ENCODE results near the gene NFIB. TPM values are rescaled to one million over a fixed set of nuclear protein-coding genes. Genes with fewer than 3 reads are reported as not detected.
A peak's percentile ranks its signal among the peaks of the same experiment; 100 is the strongest.

The NFIB gene
- total and polyA plus RNA-seq, 2 of the 4 experiments (the other 2 are of a cell fraction): 1.4 to 2.0 TPM

GRCh38 chr9:14281876-14282275, 32.1 kb downstream of the NFIB start:
- no peak overlapping the region for H3K18ac ChIP-seq (ENCODE audit: low read depth, low read length)
- H3K4me3 ChIP-seq (ENCODE audit: insufficient read depth, low read depth, low read length): no peak overlapping the region
- no peak overlapping the region for H4K91ac ChIP-seq (ENCODE audit: insufficient read depth, low read depth, low read length)
- CTCF ChIA-PET: interaction anchor here (0.6 kb wide), 1 partner anchor 546 kb away, joined by 4 read pairs; no protein-coding TSS in a partner anchor
- H3K4me1 ChIP-seq (ENCODE audit: control insufficient read depth, insufficient read depth, low read length): peaks cover 5% of the 10 kb centered on the region
- DNase-seq: no peak
- POLR2A ChIA-PET (ENCODE audit: unreplicated experiment): no interaction called here
- in situ Hi-C loops (cut with MboI; ENCODE audit: low sequenced_read_pairs) (no loop called here), intact Hi-C loops (cut with micrococcal nuclease) (no loop called here), dilution Hi-C loops (cut with HindIII; ENCODE audit: low sequenced_read_pairs, unreplicated experiment) (no loop called here)
- no TSS peak for BruUV-seq (replicated peaks)
- H2BK15ac ChIP-seq (ENCODE audit: low read depth, low read length): no peak overlapping the region
- H3K9me3 ChIP-seq (ENCODE audit: control insufficient read depth, insufficient read depth, low read length): no peaks in the 10 kb centered on the region
- H3K4me2 ChIP-seq (ENCODE audit: low read depth, low read length): no peak overlapping the region
- no peak overlapping the region for H2AK5ac ChIP-seq (ENCODE audit: low read depth, low read length)
- TF ChIP-seq SMC3 (IDR thresholded peaks at IDR 0.05; ENCODE audit: low read depth, low read length) (no peak), CHD1 (IDR thresholded peaks at IDR 0.05; ENCODE audit: low read depth, low read length) (no peak), FOS (IDR thresholded peaks at IDR 0.05; ENCODE audit: low read depth, low read length) (no peak), NFE2L2 (IDR thresholded peaks at IDR 0.05; ENCODE audit: low read depth, low read length) (no peak), RAD21 (IDR thresholded peaks at IDR 0.05; ENCODE audit: low read length) (no peak), MAZ (IDR thresholded peaks at IDR 0.05; ENCODE audit: borderline replicate concordance, low read depth, low read length) (no peak), MAFK (IDR thresholded peaks at IDR 0.05; ENCODE audit: low read depth, low read length) (no peak), CEBPB (IDR thresholded peaks at IDR 0.05; ENCODE audit: low read depth, low read length) (no peak)
- TF ChIP-seq, protein P1, sequence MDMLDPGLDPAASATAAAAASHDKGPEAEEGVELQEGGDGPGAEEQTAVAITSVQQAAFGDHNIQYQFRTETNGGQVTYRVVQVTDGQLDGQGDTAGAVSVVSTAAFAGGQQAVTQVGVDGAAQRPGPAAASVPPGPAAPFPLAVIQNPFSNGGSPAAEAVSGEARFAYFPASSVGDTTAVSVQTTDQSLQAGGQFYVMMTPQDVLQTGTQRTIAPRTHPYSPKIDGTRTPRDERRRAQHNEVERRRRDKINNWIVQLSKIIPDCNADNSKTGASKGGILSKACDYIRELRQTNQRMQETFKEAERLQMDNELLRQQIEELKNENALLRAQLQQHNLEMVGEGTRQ (IDR thresholded peaks at IDR 0.05; ENCODE audit: low read depth, low read length): no peak
- TF ChIP-seq, protein P2, sequence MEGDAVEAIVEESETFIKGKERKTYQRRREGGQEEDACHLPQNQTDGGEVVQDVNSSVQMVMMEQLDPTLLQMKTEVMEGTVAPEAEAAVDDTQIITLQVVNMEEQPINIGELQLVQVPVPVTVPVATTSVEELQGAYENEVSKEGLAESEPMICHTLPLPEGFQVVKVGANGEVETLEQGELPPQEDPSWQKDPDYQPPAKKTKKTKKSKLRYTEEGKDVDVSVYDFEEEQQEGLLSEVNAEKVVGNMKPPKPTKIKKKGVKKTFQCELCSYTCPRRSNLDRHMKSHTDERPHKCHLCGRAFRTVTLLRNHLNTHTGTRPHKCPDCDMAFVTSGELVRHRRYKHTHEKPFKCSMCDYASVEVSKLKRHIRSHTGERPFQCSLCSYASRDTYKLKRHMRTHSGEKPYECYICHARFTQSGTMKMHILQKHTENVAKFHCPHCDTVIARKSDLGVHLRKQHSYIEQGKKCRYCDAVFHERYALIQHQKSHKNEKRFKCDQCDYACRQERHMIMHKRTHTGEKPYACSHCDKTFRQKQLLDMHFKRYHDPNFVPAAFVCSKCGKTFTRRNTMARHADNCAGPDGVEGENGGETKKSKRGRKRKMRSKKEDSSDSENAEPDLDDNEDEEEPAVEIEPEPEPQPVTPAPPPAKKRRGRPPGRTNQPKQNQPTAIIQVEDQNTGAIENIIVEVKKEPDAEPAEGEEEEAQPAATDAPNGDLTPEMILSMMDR (conservative IDR thresholded peaks at IDR 0.05; ENCODE audit: low read depth, low read length): no peak
- H3K23ac ChIP-seq (ENCODE audit: low read depth, low read length): no peak overlapping the region
- H4K5ac ChIP-seq (ENCODE audit: low read depth, low read length): no peak overlapping the region
- H2AK9ac ChIP-seq (replicated peaks; ENCODE audit: low read depth, low read length, poor library complexity): no peak overlapping the region
- no peaks in the 10 kb centered on the region for H3K79me1 ChIP-seq (ENCODE audit: low read depth in 1 of 2, low read length in 2 of 2)
- H2BK120ac ChIP-seq (ENCODE audit: low read depth, low read length): no peak overlapping the region
- H4K20me1 ChIP-seq (ENCODE audit: insufficient read depth, low read length): no peaks in the 10 kb centered on the region
- no peak overlapping the region for H3K27ac ChIP-seq (ENCODE audit: insufficient read depth, low read length)
- H4K8ac ChIP-seq (ENCODE audit: low read depth in 2 of 2, low read length in 2 of 2): no peak overlapping the region
- no peak overlapping the region for H3K14ac ChIP-seq (replicated peaks; ENCODE audit: low read depth, low read length)
- H3K4ac ChIP-seq (ENCODE audit: low read depth, low read length): no peak overlapping the region
- H3K36me3 ChIP-seq (ENCODE audit: control insufficient read depth, insufficient read depth, low read length): no peaks in the 10 kb centered on the region
- ATAC-seq (ENCODE audit: low read depth): peak; percentile 25
- H3K27me3 ChIP-seq (ENCODE audit: control insufficient read depth, insufficient read depth, low read length): peaks cover 3% of the 10 kb centered on the region
- H2BK20ac ChIP-seq (ENCODE audit: low read depth, low read length): no peak overlapping the region
- H3K56ac ChIP-seq (ENCODE audit: extremely low read depth, insufficient read depth, low read length): no peak overlapping the region
- no peak overlapping the region for H3K9ac ChIP-seq (ENCODE audit: low read depth, low read length)
- H2AFZ ChIP-seq (replicated peaks; ENCODE audit: low read length, poor library complexity): no peak overlapping the region
- no peak overlapping the region for H2BK5ac ChIP-seq (ENCODE audit: low read depth, low read length, poor library complexity, severe bottlenecking)
- peaks cover 3% of the 10 kb centered on the region; the same call in 1 of the 2 replicates for H3K9me1 ChIP-seq (ENCODE audit: insufficient read depth, low read length)
